Cardiac fibroblast (primary cell): ENCODE data around the gene ZBED3.

Source experiments
- DNase-seq, 2 donors: peaks; one replicate each; pipeline versions ENCODE4 v3.0.0 to v3.0.0-alpha.2; 2010; ENCODE audit warnings: low read depth in 2 of 2
- H3K4me3 ChIP-seq, 2 donors: replicated peaks in 1 of 2; 1 replicate in 1 of 2; 2 replicates in 1 of 2; pipeline ENCODE4 v1.5.1; 2011; ENCODE audit warnings: low read depth in 2 of 2, low read length in 2 of 2, mild to moderate bottlenecking in 2 of 2, moderate library complexity in 1 of 2
- TF ChIP-seq, protein P1 (sequence below): IDR thresholded peaks from one replicate; pipeline ENCODE4 v1.5.1; 2011; ENCODE audit warnings: low read depth, mild to moderate bottlenecking, low read length, inconsistent platforms

ZBED3 gene

DNA sequence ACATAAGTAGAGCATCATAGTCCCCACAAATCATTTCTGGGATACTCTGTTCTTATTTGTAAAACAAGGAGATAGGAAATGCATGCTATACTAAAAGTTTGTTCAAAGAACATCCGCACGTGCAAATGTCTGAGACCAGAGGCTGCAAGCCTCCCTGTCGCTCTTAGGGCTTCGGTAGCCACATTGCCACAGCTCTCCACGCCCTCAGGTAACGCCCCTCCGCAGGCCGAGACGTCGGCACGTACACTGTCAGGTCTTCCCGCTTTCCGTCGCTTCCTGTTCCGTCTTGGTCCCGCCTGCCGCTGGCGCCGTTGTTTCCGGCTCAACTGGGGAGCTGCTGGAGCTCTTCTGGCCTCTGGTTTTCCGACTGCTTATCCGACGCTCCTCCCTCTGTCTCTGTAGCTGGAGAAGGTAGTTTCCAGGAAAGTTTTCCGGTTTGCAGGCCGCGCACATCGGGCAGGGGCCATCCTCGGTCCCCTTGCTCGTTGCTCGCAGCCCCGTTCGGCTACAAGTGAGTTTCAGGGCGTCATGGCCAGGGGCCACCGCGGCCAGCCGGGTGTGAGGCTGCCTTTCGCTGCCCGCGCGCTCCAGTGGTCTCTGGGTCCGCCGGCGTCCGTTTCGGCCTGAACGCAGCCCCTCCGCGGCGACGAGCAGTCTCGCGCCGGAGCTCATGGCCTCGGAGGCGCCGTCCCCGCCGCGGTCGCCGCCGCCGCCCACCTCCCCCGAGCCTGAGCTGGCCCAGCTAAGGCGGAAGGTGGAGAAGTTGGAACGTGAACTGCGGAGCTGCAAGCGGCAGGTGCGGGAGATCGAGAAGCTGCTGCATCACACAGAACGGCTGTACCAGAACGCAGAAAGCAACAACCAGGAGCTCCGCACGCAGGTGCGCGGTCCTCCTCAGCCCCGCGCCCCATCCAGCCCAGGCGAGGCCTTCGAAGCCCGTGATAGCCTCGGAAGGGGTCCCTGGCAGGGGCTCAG, 56.7 kb downstream of the ZBED3 start, which contains the start of gene AGGF1:
TSS of gene AGGF1 (plus strand) at position 308 of the 975 bp plus-strand sequence. CDS start at position 671, 363 bp downstream.
- TF ChIP-seq, protein P1, sequence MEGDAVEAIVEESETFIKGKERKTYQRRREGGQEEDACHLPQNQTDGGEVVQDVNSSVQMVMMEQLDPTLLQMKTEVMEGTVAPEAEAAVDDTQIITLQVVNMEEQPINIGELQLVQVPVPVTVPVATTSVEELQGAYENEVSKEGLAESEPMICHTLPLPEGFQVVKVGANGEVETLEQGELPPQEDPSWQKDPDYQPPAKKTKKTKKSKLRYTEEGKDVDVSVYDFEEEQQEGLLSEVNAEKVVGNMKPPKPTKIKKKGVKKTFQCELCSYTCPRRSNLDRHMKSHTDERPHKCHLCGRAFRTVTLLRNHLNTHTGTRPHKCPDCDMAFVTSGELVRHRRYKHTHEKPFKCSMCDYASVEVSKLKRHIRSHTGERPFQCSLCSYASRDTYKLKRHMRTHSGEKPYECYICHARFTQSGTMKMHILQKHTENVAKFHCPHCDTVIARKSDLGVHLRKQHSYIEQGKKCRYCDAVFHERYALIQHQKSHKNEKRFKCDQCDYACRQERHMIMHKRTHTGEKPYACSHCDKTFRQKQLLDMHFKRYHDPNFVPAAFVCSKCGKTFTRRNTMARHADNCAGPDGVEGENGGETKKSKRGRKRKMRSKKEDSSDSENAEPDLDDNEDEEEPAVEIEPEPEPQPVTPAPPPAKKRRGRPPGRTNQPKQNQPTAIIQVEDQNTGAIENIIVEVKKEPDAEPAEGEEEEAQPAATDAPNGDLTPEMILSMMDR: no peak
- H3K4me3 ChIP-seq: peak within 1 kb of the TSS; percentile 87 to 95

DNA sequence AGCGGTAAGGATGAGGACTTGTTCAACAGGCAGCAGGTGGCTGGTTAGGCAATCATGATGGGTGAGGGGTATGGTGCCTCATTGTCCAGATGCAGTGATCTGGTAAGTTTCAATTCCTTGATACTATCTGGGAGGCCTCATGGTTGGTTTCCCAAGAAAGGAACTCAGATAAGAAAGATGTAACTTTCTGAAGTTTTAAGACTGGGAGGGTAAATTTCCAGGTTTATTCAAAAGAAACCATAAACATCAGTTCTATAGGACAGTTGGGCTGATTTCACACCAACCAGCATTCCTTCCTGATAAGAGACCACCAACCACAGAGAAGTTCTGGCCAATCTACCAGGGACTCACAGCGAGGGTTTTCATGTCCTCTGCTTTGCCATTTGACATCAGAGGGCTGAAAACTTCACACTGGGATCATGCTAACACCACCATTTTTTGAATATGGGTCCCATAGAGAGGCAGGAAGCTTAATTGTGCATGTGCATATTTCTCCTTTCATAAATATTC, 57.7 kb downstream of the ZBED3 start:
- TF ChIP-seq, protein P1: no peak
- no peak overlapping the region for H3K4me3 ChIP-seq
- no peak for DNase-seq

More for the DNA sequence above, 56.7 kb downstream of the ZBED3 start, which contains the start of gene AGGF1:
- DNase-seq: peak; percentile 95

DNA sequence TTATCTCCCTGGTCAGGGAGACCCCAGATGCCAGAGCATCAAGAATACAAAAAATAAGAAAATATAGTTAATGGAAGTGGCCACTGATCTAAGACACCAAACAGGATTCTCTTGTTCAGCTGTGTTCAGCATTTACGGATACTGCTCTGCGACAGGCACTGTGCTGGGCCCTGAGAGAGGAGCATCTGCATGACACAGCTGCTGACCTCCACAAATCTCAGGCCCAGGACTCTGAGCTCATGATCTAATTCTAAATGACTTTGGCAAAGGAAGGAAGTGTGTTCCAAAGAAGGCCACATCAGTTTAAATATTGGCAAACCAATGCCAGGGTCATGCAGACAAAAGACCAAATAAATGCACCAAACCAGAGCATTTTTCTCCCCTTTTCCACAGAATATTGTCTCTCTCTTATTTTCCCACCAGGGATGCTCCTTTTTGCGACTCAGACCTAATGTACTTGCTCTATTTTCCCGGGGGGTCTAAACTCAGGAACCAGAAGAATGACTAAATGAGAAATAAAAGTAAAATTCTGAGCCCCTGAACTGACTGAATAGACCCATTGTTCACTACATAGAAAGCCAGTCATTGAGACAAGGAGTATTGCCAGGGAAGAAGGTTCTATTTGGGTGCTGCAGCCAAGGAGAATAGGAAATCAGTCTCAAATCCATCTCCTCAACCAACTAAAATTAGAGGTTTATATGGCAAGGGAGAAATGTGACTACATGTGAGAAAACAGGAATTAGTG, 58.3 kb downstream of the ZBED3 start:
- TF ChIP-seq, protein P1: no peak
- no peak overlapping the region for H3K4me3 ChIP-seq
- no peak for DNase-seq

DNA sequence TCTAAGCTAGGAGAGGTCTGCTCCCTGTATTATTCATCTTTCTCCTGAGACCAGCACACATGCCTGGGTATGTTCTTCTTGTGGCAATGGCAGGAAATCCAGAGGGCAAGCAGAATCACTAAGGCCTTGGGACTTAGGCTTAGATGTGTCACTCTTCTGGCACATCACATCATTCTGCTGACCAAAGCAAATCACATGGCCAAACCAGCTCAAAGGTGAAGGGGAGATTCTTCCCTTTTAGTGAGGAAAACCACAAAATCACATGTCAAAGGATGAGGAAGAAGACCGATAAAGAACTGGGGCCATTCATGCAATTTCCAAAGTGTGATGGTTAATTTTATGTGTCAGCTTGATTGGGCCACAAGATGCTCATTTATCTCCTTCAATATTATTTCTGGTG, 62.6 kb downstream of the ZBED3 start:
- TF ChIP-seq, protein P1: no peak
- DNase-seq: no peak
- no peak overlapping the region for H3K4me3 ChIP-seq

DNA sequence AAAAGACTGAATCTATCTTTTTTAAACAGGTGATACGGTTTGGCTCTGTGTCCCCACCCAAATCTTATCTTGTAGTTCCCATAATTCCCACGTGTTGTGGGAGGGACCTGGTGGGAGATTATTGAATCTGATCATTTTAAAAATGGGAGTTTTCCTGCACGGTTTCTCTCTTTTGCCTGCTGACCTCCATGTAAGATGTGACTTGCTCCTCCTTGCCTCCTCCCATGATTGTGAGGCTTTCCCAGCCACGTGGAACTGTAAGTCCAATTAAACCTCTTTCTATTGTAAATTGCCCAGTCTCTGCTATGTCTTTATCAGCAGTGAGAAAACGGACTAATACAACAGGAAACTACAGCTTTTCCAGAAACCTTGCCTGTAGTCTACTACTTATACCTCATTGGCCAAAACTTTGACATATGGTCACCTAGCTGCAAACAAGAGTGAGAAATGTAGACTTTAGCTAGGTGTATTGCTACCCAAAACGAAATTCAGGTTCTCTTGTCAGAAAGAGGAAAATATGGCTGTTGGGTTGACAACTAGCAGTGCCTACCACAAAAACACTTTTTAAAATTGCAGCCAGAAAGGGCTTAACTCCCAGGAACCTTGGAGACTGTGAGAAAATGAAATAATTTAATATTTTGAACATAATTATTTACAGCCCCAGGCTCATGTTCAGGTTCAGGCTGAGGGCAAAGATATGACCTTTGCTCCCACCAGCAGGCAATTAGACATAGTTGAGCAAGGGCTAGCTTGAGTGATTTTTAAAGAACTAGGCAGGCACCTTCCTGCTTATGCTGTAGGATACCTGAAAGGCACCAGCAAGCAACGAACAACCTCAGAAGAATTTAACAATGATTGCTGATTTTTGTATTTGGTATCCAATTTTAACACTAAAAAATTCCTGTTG, 64.3 kb downstream of the ZBED3 start:
- DNase-seq: no peak
- TF ChIP-seq, protein P1: no peak
- no peak overlapping the region for H3K4me3 ChIP-seq
